T-helper 22 cell (primary cell): ENCODE measurements around the gene NAT14.
"Not testable (repeated sequence)": the region's sequence is repeated elsewhere in the genome, so short reads cannot be mapped to it uniquely, and the experiment has no call there.

Experiments
- DNase-seq: peaks from one replicate; pipeline ENCODE4 v3.0.0-alpha.2; 2020; ENCODE audit warnings: low read depth

NAT14 gene

GRCh38 chr19:55503157-55503501, 18.1 kb downstream of the NAT14 start:
- DNase-seq: no peak

GRCh38 chr19:55503502-55504251, 18.7 kb downstream of the NAT14 start:
- peak; percentile 80 for DNase-seq

- no peak for DNase-seq
Measured at GRCh38 chr19:55504252-55504603, 19.2 kb downstream of the NAT14 start.

GRCh38 chr19:55504981-55505380, 20.0 kb downstream of the NAT14 start:
- no peak for DNase-seq

- no peak for DNase-seq
Measured at GRCh38 chr19:55508120-55508519, 23.1 kb downstream of the NAT14 start.

GRCh38 chr19:55516878-55517620, 32.1 kb downstream of the NAT14 start:
- DNase-seq: peak; percentile 75

- no peak for DNase-seq
Measured at GRCh38 chr19:55519451-55520311, 34.7 kb downstream of the NAT14 start.

- no peak for DNase-seq
Measured at GRCh38 chr19:55520691-55521292, 35.8 kb downstream of the NAT14 start.

GRCh38 chr19:55525289-55526101, 40.5 kb downstream of the NAT14 start:
- no peak for DNase-seq

- DNase-seq: no peak
Measured at GRCh38 chr19:55526216-55527196, 41.5 kb downstream of the NAT14 start.

GRCh38 chr19:55527197-55528029, 42.4 kb downstream of the NAT14 start:
- DNase-seq: no peak

GRCh38 chr19:55528030-55528803, 43.2 kb downstream of the NAT14 start:
- no peak for DNase-seq

- no peak for DNase-seq
Measured at GRCh38 chr19:55529636-55530234, 44.7 kb downstream of the NAT14 start.

- no peak for DNase-seq
Measured at GRCh38 chr19:55530996-55531395, 46.0 kb downstream of the NAT14 start.

GRCh38 chr19:55534280-55534679, 49.3 kb downstream of the NAT14 start:
- DNase-seq: not testable (repeated sequence)

GRCh38 chr19:55535173-55535964, 50.4 kb downstream of the NAT14 start:
- DNase-seq: no peak

- no peak for DNase-seq
Measured at GRCh38 chr19:55535965-55536350, 51.0 kb downstream of the NAT14 start.
